Measurements from ENCODE around the gene TMEM127. TPM values are rescaled to one million over a fixed set of nuclear protein-coding genes. Genes with fewer than 3 reads are reported as not detected.

The TMEM127 gene
- total RNA-seq, 1 donor from 2014 or later = 54.9 TPM

DNA sequence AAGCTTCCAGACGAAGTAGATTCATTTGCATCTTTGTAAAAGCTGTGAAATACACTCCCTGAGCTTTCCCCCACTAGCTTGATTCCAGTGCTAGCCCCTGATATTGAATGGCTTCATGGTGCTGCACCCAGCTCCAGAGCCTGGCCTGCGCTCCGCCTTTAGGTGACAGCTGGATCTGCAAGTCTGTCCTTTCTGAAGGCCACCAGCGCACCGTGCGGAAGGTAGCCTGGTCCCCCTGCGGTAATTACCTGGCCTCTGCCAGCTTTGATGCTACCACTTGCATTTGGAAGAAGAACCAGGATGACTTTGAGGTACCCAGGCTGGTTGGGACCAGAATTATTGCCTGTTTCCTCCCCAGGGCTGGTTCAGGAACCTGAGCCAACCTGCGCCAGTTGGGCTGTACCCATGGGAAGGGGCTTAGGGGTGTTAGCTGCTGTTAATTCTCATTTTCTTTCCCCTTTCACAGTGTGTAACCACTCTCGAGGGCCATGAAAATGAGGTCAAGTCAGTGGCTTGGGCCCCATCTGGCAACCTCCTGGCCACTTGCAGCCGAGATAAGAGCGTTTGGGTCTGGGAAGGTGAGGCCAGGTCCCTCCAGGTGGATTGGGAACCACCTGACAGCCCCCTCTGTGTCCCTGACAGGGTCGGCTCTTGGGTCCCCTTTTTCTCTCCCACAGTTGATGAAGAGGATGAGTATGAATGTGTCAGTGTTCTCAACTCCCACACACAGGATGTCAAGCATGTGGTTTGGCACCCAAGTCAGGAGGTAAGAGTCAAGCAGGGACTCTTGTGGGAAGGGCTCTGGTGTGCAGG lies 1.6 kb upstream of the TMEM127 start:
- H3K36me3 ChIP-seq (ENCODE audit: control insufficient read depth, insufficient read depth, low read length) = peaks cover 2% of the 10 kb centered on the region
- H3K4me3 ChIP-seq (ENCODE audit: low read depth, low read length) = peak overlapping the region; percentile 91
- H3K27me3 ChIP-seq (ENCODE audit: control insufficient read depth, insufficient read depth, low read length) = no peaks in the 10 kb centered on the region
- DNase-seq (ENCODE audit: low read depth) = no peak
- TF ChIP-seq, protein P1, sequence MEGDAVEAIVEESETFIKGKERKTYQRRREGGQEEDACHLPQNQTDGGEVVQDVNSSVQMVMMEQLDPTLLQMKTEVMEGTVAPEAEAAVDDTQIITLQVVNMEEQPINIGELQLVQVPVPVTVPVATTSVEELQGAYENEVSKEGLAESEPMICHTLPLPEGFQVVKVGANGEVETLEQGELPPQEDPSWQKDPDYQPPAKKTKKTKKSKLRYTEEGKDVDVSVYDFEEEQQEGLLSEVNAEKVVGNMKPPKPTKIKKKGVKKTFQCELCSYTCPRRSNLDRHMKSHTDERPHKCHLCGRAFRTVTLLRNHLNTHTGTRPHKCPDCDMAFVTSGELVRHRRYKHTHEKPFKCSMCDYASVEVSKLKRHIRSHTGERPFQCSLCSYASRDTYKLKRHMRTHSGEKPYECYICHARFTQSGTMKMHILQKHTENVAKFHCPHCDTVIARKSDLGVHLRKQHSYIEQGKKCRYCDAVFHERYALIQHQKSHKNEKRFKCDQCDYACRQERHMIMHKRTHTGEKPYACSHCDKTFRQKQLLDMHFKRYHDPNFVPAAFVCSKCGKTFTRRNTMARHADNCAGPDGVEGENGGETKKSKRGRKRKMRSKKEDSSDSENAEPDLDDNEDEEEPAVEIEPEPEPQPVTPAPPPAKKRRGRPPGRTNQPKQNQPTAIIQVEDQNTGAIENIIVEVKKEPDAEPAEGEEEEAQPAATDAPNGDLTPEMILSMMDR (IDR thresholded peaks at IDR 0.05; ENCODE audit: insufficient read depth, low read length, poor library complexity, severe bottlenecking) = peak; percentile 52

DNA sequence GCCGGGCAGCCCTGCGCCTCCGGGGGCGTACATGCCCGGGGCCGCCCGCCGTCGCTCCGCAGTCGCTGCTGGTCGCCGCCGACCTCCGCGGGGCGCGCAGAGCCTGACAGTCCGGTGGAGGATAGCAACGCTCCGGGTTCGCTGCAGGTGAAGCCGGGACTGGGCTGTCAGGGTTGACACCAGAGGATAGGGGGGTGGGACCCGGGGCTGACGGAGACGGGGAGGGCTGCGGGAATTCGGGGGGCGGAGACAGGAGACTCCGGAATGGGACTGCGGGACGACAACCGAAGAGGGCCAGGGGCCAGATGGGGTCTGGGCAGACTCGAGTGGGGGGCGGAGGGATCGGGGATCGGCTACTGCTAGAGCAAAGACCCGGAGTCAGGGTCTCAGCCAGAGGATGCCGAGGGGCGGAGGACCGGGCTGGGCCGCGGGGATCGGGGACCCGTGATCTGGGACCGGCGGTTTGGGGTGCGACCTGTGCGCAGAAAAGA lies 403 bp downstream of the TMEM127 start:
- TF ChIP-seq, protein P1 (IDR thresholded peaks at IDR 0.05; ENCODE audit: insufficient read depth, low read length, poor library complexity, severe bottlenecking) = no peak
- no peak for DNase-seq (ENCODE audit: low read depth)

DNA sequence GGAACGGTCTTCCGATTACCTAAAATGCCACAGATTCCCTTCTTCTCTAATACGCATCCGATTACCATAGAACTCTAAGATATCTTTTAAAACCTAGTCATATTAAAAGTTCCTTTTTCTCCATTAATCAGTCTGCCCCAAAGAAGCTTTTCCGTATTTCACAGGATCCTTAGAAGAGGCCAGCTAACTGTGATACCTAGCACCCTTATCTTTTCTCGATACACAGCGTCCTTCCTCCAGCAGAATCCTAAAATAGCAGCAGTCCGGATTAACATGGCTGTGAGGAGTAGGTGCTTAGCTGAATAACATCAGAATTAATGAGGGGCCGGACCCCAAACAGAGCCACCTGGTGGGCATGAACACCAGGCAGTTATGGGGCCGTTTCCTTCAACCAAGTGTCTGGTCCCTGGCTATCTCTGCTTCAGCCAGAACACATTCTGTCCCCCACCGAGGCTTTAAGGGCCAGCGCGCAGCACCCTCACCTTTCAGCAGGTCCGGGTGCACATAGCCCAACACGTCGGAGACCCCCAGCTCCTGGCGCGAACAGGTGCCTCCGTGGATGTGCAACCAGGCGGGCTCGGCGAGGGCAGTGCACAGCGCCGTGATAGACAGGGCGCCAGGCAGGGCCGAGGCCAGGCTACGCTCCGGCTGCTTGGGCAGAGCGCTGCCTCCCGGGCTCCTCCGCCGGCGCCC lies 995 bp downstream of the TMEM127 start:
- TF ChIP-seq, protein P1 (IDR thresholded peaks at IDR 0.05; ENCODE audit: insufficient read depth, low read length, poor library complexity, severe bottlenecking) = peak; percentile 65
- Histone ChIP-seq H3K4me3 (ENCODE audit: low read depth, low read length) (peak overlapping the region; percentile 91), H3K36me3 (ENCODE audit: control insufficient read depth, insufficient read depth, low read length) (peaks cover 2% of the 10 kb centered on the region), H3K27me3 (ENCODE audit: control insufficient read depth, insufficient read depth, low read length) (no peaks in the 10 kb centered on the region)
- DNase-seq (ENCODE audit: low read depth) = no peak

More for the DNA sequence above, 403 bp downstream of the TMEM127 start:
- Histone ChIP-seq H3K36me3 (ENCODE audit: control insufficient read depth, insufficient read depth, low read length) (peaks cover 2% of the 10 kb centered on the region), H3K27me3 (ENCODE audit: control insufficient read depth, insufficient read depth, low read length) (no peaks in the 10 kb centered on the region), H3K4me3 (ENCODE audit: low read depth, low read length) (peak overlapping the region; percentile 91)

DNA sequence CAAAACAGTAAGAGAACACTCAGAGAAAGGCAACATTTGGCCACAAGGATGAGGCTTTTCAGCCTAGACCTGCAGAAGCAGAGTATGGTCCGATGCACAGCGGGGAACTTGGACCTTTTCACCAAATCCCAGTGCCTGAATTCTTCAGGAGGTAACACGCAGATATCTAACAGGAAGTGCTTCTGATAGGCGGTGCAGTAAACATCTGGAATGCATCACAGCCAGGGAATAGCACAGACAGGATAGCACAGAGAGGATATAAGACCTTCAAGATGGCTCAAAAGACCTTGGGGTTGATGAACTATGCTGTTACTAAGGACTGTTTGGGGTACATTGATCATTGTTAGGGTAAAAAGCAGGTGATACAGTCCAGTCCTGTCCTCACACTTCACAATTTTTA lies 1.7 kb downstream of the TMEM127 start:
- Histone ChIP-seq H3K36me3 (ENCODE audit: control insufficient read depth, insufficient read depth, low read length) (peaks cover 2% of the 10 kb centered on the region), H3K27me3 (ENCODE audit: control insufficient read depth, insufficient read depth, low read length) (no peaks in the 10 kb centered on the region), H3K4me3 (ENCODE audit: low read depth, low read length) (peak overlapping the region; percentile 91)
- TF ChIP-seq, protein P1 (IDR thresholded peaks at IDR 0.05; ENCODE audit: insufficient read depth, low read length, poor library complexity, severe bottlenecking) = no peak
- no peak for DNase-seq (ENCODE audit: low read depth)

DNA sequence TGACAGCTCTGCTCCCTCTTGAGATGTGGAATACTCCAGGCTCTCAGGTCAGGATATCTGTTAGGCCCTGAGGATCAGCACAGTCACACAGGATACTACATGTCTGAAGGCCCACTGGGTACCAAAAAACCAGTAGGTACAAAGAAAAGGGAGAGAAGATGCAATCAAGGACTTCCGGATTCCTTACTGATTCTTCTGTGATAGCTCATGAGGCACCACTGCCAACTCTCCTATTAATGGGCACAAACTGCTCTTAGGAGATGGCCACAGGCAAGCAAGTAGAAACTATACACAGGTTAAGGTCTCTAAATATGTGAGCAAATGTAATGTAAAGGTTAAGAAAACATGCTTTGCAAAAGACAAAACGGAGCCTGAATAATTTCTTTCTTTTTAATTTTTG lies 3.5 kb downstream of the TMEM127 start:
- DNase-seq (ENCODE audit: low read depth) = no peak
- Histone ChIP-seq H3K27me3 (ENCODE audit: control insufficient read depth, insufficient read depth, low read length) (no peaks in the 10 kb centered on the region), H3K4me3 (ENCODE audit: low read depth, low read length) (no peak overlapping the region), H3K36me3 (ENCODE audit: control insufficient read depth, insufficient read depth, low read length) (peaks cover 1% of the 10 kb centered on the region)
- TF ChIP-seq, protein P1 (IDR thresholded peaks at IDR 0.05; ENCODE audit: insufficient read depth, low read length, poor library complexity, severe bottlenecking) = no peak

Data from kidney epithelial cell (primary cell).